ENCODE data around the gene A4GALT. TPM values are rescaled to one million over a fixed set of nuclear protein-coding genes. Genes with fewer than 3 reads are reported as not detected.
A peak's percentile ranks its signal among the peaks of the same experiment; 100 is the strongest.

A4GALT gene
- total RNA-seq, 2 experiments from 2014 or later, result 56.0 to 61.5 TPM

GRCh38 chr22:42714308-42714707 lies 6.4 kb downstream of the A4GALT start:
- intact Hi-C loops (cut with micrococcal nuclease; ENCODE audit: unreplicated experiment), result no loop called here
- Histone ChIP-seq H3K4me2 (ENCODE audit: low read length) (peak overlapping the region; percentile 98), H4K20me1 (ENCODE audit: insufficient read depth, low read length) (no peaks in the 10 kb centered on the region; the same call in 1 of the 2 replicates), H3K9me2 (ENCODE audit: insufficient read depth, low read length) (no peaks in the 10 kb centered on the region), H3K36me3 (ENCODE audit: insufficient read depth, low read length) (peaks cover 46% of the 10 kb centered on the region), H3K79me2 (ENCODE audit: insufficient read depth, low read depth, low read length) (peaks cover 97% of the 10 kb centered on the region), H3K9me3 (ENCODE audit: low read length) (peaks cover 19% of the 10 kb centered on the region), H2AFZ (ENCODE audit: low read length) (no peak overlapping the region), H3K4me1 (ENCODE audit: insufficient read depth, low read length, poor library complexity, severe bottlenecking) (peaks cover 82% of the 10 kb centered on the region), H3K4me3 (ENCODE audit: low read depth, low read length, poor library complexity, severe bottlenecking) (no peak overlapping the region), H3K27ac (ENCODE audit: low read depth, low read length, poor library complexity, severe bottlenecking) (peak overlapping the region; percentile 97)
- POLR2A ChIA-PET, result interaction anchor here (0.6 to 0.7 kb wide), 2 partner anchors 15 to 33 kb away, joined by 3 to 4 read pairs; no protein-coding TSS in a partner anchor
- no peak for TF ChIP-seq EZH2phosphoT487 (IDR thresholded peaks at IDR 0.05; ENCODE audit: borderline replicate concordance, low read depth, low read length)
- TF ChIP-seq CTCF (conservative IDR thresholded peaks at IDR 0.05; ENCODE audit: low read length), result no peak
- no peak for DNase-seq (ENCODE audit: low spot score)
- CTCF ChIA-PET (ENCODE audit: unreplicated experiment), result no interaction called here
- no TSS peak for BruUV-seq (replicated peaks)

DNA sequence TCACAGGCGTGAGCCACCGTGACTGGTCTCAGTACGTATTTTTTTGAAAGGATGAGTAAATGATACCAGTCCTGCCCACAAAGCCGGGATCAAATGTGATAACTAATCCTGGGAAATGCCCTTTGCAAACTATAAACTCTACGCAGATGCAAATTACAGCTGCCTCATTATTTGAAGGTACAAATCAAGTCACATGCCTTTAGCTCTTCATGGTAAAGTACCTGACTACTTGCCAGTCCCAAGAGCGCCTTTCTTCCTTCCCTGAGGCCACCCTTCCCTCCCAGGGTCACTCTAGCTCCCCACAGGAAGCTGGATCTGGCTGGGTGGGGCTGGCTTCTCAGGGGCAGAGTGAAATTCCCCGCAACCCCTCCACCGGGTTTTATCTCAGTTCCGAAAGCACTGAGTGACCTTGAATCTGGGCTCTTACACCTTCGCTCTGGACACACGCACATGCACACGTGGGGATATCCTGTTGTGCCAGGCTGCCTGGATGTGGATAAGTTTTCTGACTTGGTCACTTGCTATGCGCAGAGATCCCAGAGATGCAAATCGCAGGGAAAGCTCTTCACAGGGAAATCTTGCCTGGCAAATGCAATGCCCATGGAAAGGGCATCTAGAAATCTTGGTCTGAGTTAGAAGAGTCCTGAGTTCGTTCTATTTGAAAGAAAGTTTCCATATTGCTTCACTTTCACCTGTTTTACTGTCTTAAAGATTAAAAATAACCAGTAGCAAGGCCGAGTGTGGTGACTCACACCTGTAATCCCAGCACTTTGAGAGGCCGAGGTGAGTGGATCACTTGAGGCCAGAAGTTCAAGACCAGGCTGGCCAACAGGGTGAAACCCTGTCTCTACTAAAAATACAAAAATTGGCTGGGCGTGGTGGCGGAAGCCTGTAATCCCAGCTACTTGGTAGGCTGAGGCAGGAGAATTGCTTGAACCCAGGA lies 8.5 kb downstream of the A4GALT start:
- intact Hi-C loops (cut with micrococcal nuclease; ENCODE audit: unreplicated experiment), result no loop called here
- ChIA-PET POLR2A (no interaction called here), CTCF (ENCODE audit: unreplicated experiment) (no interaction called here)
- Histone ChIP-seq H3K9me3 (ENCODE audit: low read length) (peaks cover 30% of the 10 kb centered on the region), H3K36me3 (ENCODE audit: insufficient read depth, low read length) (peaks cover 60% of the 10 kb centered on the region), H2AFZ (ENCODE audit: low read length) (no peak overlapping the region), H3K4me1 (ENCODE audit: insufficient read depth, low read length, poor library complexity, severe bottlenecking) (peaks cover 68% of the 10 kb centered on the region), H3K4me3 (ENCODE audit: low read depth, low read length, poor library complexity, severe bottlenecking) (no peak overlapping the region), H3K79me2 (ENCODE audit: insufficient read depth, low read depth, low read length) (peaks cover 97% of the 10 kb centered on the region), H3K9me2 (ENCODE audit: insufficient read depth, low read length) (no peaks in the 10 kb centered on the region), H4K20me1 (ENCODE audit: insufficient read depth, low read length) (no peaks in the 10 kb centered on the region), H3K4me2 (ENCODE audit: low read length) (peak overlapping the region; percentile 40), H3K27ac (ENCODE audit: low read depth, low read length, poor library complexity, severe bottlenecking) (peak overlapping the region; percentile 51)
- TF ChIP-seq CTCF (conservative IDR thresholded peaks at IDR 0.05; ENCODE audit: low read length) (no peak), EZH2phosphoT487 (IDR thresholded peaks at IDR 0.05; ENCODE audit: borderline replicate concordance, low read depth, low read length) (no peak)
- TSS peak; percentile 17 for BruUV-seq (replicated peaks)
- DNase-seq (ENCODE audit: low spot score), result no peak

DNA sequence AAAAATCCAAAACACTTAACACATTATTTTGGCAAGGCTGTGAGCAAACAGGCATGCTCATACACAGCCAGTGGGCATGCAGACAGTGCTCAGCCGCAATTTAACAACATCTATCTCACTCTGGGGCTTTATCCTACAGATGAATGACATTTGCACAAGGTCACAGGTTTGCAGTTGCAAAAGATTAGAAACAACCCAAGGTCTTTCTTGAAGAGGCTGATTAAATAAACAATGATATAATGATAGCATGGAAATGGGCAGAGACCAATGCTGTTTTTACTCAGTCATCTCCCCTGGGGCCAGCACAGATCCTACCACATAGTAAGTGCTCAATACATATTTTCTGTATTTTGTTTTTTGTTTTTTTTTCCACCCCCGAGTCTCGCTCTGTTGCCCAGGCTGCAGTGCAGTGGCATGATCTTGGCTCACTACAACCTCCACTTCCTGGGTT lies 9.4 kb downstream of the A4GALT start:
- peak overlapping the region; percentile 51 for H3K27ac ChIP-seq (ENCODE audit: low read depth, low read length, poor library complexity, severe bottlenecking)
- peak overlapping the region; percentile 40; the same call in 1 of the 2 replicates for H3K4me2 ChIP-seq (ENCODE audit: low read length)
- ChIA-PET POLR2A (no interaction called here), CTCF (ENCODE audit: unreplicated experiment) (no interaction called here)
- peaks cover 100% of the 10 kb centered on the region for H3K79me2 ChIP-seq (ENCODE audit: insufficient read depth, low read depth, low read length)
- H3K9me2 ChIP-seq (ENCODE audit: insufficient read depth, low read length), result no peaks in the 10 kb centered on the region
- peaks cover 30% of the 10 kb centered on the region for H3K9me3 ChIP-seq (ENCODE audit: low read length)
- intact Hi-C loops (cut with micrococcal nuclease; ENCODE audit: unreplicated experiment), result no loop called here
- H3K36me3 ChIP-seq (ENCODE audit: insufficient read depth, low read length), result peaks cover 60% of the 10 kb centered on the region
- H3K4me3 ChIP-seq (ENCODE audit: low read depth, low read length, poor library complexity, severe bottlenecking), result no peak overlapping the region
- H3K4me1 ChIP-seq (ENCODE audit: insufficient read depth, low read length, poor library complexity, severe bottlenecking), result peaks cover 69% of the 10 kb centered on the region
- H4K20me1 ChIP-seq (ENCODE audit: insufficient read depth, low read length), result no peaks in the 10 kb centered on the region
- no TSS peak for BruUV-seq (replicated peaks)
- no peak overlapping the region for H2AFZ ChIP-seq (ENCODE audit: low read length)
- TF ChIP-seq EZH2phosphoT487 (IDR thresholded peaks at IDR 0.05; ENCODE audit: borderline replicate concordance, low read depth, low read length), result no peak
- no peak for TF ChIP-seq CTCF (conservative IDR thresholded peaks at IDR 0.05; ENCODE audit: low read length)
- DNase-seq (ENCODE audit: low spot score), result no peak

Measured in OCI-LY7 (cell line).